Measurements from ENCODE around the gene CD84.

CD84 gene

GRCh38 chr1:160565564-160565963 lies 13.7 kb downstream of the CD84 start:
- no peak for TF ChIP-seq CTCF (IDR thresholded peaks at IDR 0.05)

- TF ChIP-seq CTCF (IDR thresholded peaks at IDR 0.05): no peak
Observed at GRCh38 chr1:160560806-160561205, 18.5 kb downstream of the CD84 start.

- TF ChIP-seq CTCF (IDR thresholded peaks at IDR 0.05): no peak
Observed at GRCh38 chr1:160560045-160560705, 19.1 kb downstream of the CD84 start.

- TF ChIP-seq CTCF (IDR thresholded peaks at IDR 0.05): no peak
Observed at GRCh38 chr1:160558660-160559380, 20.5 kb downstream of the CD84 start.

- no peak for TF ChIP-seq CTCF (IDR thresholded peaks at IDR 0.05)
Observed at GRCh38 chr1:160553778-160554177, 25.5 kb downstream of the CD84 start.

GRCh38 chr1:160552425-160552824 lies 26.9 kb downstream of the CD84 start:
- TF ChIP-seq CTCF (IDR thresholded peaks at IDR 0.05): no peak

- no peak for TF ChIP-seq CTCF (IDR thresholded peaks at IDR 0.05)
Observed at GRCh38 chr1:160550572-160551034, 28.7 kb downstream of the CD84 start.
